HG03439 (cell line): Measurements from ENCODE around the gene MYZAP.
"Not testable (repeated sequence)": the region's sequence is repeated elsewhere in the genome, so short reads cannot be mapped to it uniquely, and the experiment has no call there.

Experiments
- ATAC-seq: cut with Tn5 transposase; IDR thresholded peaks from one replicate; pipeline ENCODE4 v1.9.1; 2021; ENCODE audit warnings: mild to moderate bottlenecking, moderate library complexity; ENCODE audit not compliant: unreplicated experiment

The MYZAP gene

GRCh38 chr15:57591237-57591821 is 375 bp upstream of the MYZAP start:
- no peak for ATAC-seq

- ATAC-seq = no peak
Observed at GRCh38 chr15:57592426-57592825, 722 bp downstream of the MYZAP start.

- no peak for ATAC-seq
Observed at GRCh38 chr15:57592836-57593420, 1.2 kb downstream of the MYZAP start.

GRCh38 chr15:57594479-57594878 is 2.8 kb downstream of the MYZAP start:
- no peak for ATAC-seq

- ATAC-seq = no peak
Observed at GRCh38 chr15:57595011-57595866, 3.5 kb downstream of the MYZAP start.

- no peak for ATAC-seq
Observed at GRCh38 chr15:57596301-57596855, 4.7 kb downstream of the MYZAP start.

- no peak for ATAC-seq
Observed at GRCh38 chr15:57596978-57597377, 5.3 kb downstream of the MYZAP start.

GRCh38 chr15:57597431-57597830 is 5.7 kb downstream of the MYZAP start:
- ATAC-seq = no peak

GRCh38 chr15:57598346-57598745 is 6.6 kb downstream of the MYZAP start:
- no peak for ATAC-seq

- no peak for ATAC-seq
Observed at GRCh38 chr15:57599296-57599810, 7.6 kb downstream of the MYZAP start.

- no peak for ATAC-seq
Observed at GRCh38 chr15:57600197-57600596, 8.5 kb downstream of the MYZAP start.

- ATAC-seq = no peak
Observed at GRCh38 chr15:57604507-57604906, 12.8 kb downstream of the MYZAP start.

- no peak for ATAC-seq
Observed at GRCh38 chr15:57605491-57605890, 13.8 kb downstream of the MYZAP start.

GRCh38 chr15:57606048-57606447 is 14.3 kb downstream of the MYZAP start:
- no peak for ATAC-seq

- no peak for ATAC-seq
Observed at GRCh38 chr15:57606816-57607215, 15.1 kb downstream of the MYZAP start.

GRCh38 chr15:57607570-57608000 is 15.9 kb downstream of the MYZAP start:
- ATAC-seq = no peak

- no peak for ATAC-seq
Observed at GRCh38 chr15:57609805-57610529, 18.3 kb downstream of the MYZAP start.

GRCh38 chr15:57611123-57611522 is 19.4 kb downstream of the MYZAP start:
- no peak for ATAC-seq

GRCh38 chr15:57611938-57612337 is 20.2 kb downstream of the MYZAP start:
- ATAC-seq = no peak

- ATAC-seq = no peak
Observed at GRCh38 chr15:57614241-57614640, 22.5 kb downstream of the MYZAP start.

- ATAC-seq = not testable (repeated sequence)
Observed at GRCh38 chr15:57615951-57616496, 24.3 kb downstream of the MYZAP start.
